Trophoblast cell (in vitro differentiated cells and primary cell): ENCODE measurements around the gene CHRNE.
A peak's percentile ranks its signal among the peaks of the same experiment; 100 is the strongest.
"Not testable (repeated sequence)": the region's sequence is repeated elsewhere in the genome, so short reads cannot be mapped to it uniquely, and the experiment has no call there.

ENCODE experiments used
- DNase-seq, 2 donors: peaks; one replicate each; pipeline ENCODE4 v3.0.0-alpha.2; 2016
- H2AFZ ChIP-seq: 2 replicates; pipeline ENCODE4 v1.6.1; 2013; ENCODE audit warnings: low read length, moderate library complexity, mild to moderate bottlenecking; ENCODE audit not compliant: insufficient read depth, poor library complexity
- H2AK5ac ChIP-seq: 2 replicates; pipeline ENCODE4 v1.6.1; 2013; ENCODE audit warnings: mild to moderate bottlenecking, low read length
- H2BK120ac ChIP-seq: 2 replicates; pipeline ENCODE4 v1.6.1; 2013; ENCODE audit warnings: low read length, mild to moderate bottlenecking, moderate library complexity; ENCODE audit not compliant: insufficient read depth, poor library complexity
- H2BK12ac ChIP-seq: 2 replicates; pipeline ENCODE4 v1.6.1; 2013; ENCODE audit warnings: mild to moderate bottlenecking, low read length, moderate library complexity
- H2BK5ac ChIP-seq: 2 replicates; pipeline ENCODE4 v1.6.1; 2013; ENCODE audit warnings: low read length, low read depth, moderate library complexity, mild to moderate bottlenecking; ENCODE audit not compliant: poor library complexity
- H3K14ac ChIP-seq: 2 replicates; pipeline ENCODE4 v1.6.1; 2013; ENCODE audit warnings: mild to moderate bottlenecking, low read length
- H3K18ac ChIP-seq: 2 replicates; pipeline ENCODE4 v1.6.1; 2013; ENCODE audit warnings: mild to moderate bottlenecking, low read length
- H3K23ac ChIP-seq: 2 replicates; pipeline ENCODE4 v1.6.1; 2013; ENCODE audit warnings: low read length
- H3K27ac ChIP-seq: 2 replicates; pipeline ENCODE4 v1.5.1; 2013; ENCODE audit warnings: low read depth, mild to moderate bottlenecking, inconsistent platforms, low read length, moderate library complexity
- H3K27me3 ChIP-seq: 2 replicates; pipeline ENCODE4 v1.6.1; 2013; ENCODE audit warnings: inconsistent platforms, mild to moderate bottlenecking, low read length, moderate library complexity; ENCODE audit not compliant: insufficient read depth
- H3K36me3 ChIP-seq, 2 experiments: 1 replicate in 1 of 2; 2 replicates in 1 of 2; pipeline ENCODE4 v1.6.1; 2013; ENCODE audit warnings: low read length in 2 of 2, mild to moderate bottlenecking in 2 of 2, moderate library complexity in 1 of 2; ENCODE audit not compliant: insufficient read depth in 2 of 2, control insufficient read depth in 1 of 2
- H3K4ac ChIP-seq: 2 replicates; pipeline ENCODE4 v1.6.1; 2013; ENCODE audit warnings: low read depth, mild to moderate bottlenecking, low read length, moderate library complexity
- H3K4me1 ChIP-seq, 2 experiments: 1 replicate in 1 of 2; 2 replicates in 1 of 2; pipeline ENCODE4 v1.6.1; 2013; ENCODE audit warnings: low read length in 2 of 2, mild to moderate bottlenecking in 2 of 2, moderate library complexity in 1 of 2; ENCODE audit not compliant: insufficient read depth in 2 of 2, control insufficient read depth in 1 of 2
- H3K4me2 ChIP-seq: 2 replicates; pipeline ENCODE4 v1.6.1; 2013; ENCODE audit warnings: inconsistent platforms, mild to moderate bottlenecking, low read length, moderate library complexity
- H3K4me3 ChIP-seq: 2 replicates; pipeline ENCODE4 v1.5.1; 2013; ENCODE audit warnings: mild to moderate bottlenecking, low read depth, low read length, inconsistent platforms
- H3K79me1 ChIP-seq: one replicate; pipeline ENCODE4 v1.6.1; 2013; ENCODE audit warnings: low read length
- H3K79me2 ChIP-seq: 2 replicates; pipeline ENCODE4 v1.6.1; 2013; ENCODE audit warnings: low read length, mild to moderate bottlenecking; ENCODE audit not compliant: control insufficient read depth, insufficient read depth, poor library complexity
- H3K9ac ChIP-seq: 2 replicates; pipeline ENCODE4 v1.6.1; 2013; ENCODE audit warnings: mild to moderate bottlenecking, low read length
- H3K9me3 ChIP-seq: 2 replicates; pipeline ENCODE4 v1.6.1; 2013; ENCODE audit warnings: low read depth, mild to moderate bottlenecking, control low read depth, inconsistent platforms, low read length; ENCODE audit not compliant: insufficient read depth
- H4K12ac ChIP-seq: 2 replicates; pipeline ENCODE4 v1.6.1; 2013; ENCODE audit warnings: low read depth, mild to moderate bottlenecking, low read length, moderate library complexity
- H4K8ac ChIP-seq: 2 replicates; pipeline ENCODE4 v1.6.1; 2013; ENCODE audit warnings: low read depth, mild to moderate bottlenecking, low read length, moderate library complexity
- H4K91ac ChIP-seq: one replicate; pipeline ENCODE4 v1.6.1; 2013; ENCODE audit warnings: low read depth, mild to moderate bottlenecking, low read length, moderate library complexity
- WGBS: extraction: QIAGEN DNeasy Blood & Tissue Kit; methylation state at CpG from one replicate; pipeline ENCODE4 v1.1.7; 2013; ENCODE audit warnings: missing lambda C conversion rate; ENCODE audit not compliant: insufficient read length, insufficient coverage; ENCODE audit errors: extremely low coverage; 5-methylcytosine and 5-hydroxymethylcytosine counted together

Gene CHRNE

DNA sequence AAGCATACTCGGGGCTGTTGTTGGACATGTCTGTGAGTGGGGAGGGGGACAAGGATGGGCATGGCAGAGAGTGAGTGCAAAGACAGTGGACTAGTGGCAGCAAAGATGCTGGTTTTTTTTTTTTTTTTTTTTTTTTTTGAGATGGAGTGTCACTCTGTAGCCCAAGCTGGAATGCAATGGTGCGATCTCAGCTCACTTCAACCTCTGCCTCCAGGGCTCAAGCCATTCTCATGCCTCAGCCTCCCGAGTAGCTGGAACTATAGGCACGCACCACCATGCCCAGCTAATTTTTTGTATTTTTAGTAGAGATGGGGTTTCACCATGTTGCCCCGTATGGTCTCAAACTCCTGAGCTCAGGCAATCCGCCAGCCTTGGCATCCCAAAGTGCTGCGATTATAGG is 45.6 kb downstream of the CHRNE start:
- peaks cover 27% of the 10 kb centered on the region for H3K79me2 ChIP-seq
- not testable (repeated sequence) for H3K9ac ChIP-seq, H3K23ac ChIP-seq, H3K4me3 ChIP-seq, H3K4me2 ChIP-seq, H3K27me3 ChIP-seq, H4K12ac ChIP-seq, H3K9me3 ChIP-seq
- H2AFZ ChIP-seq = peak overlapping the region; percentile 17
- peak; percentile 66 to 80 for DNase-seq
- H2BK120ac ChIP-seq = peak overlapping the region; percentile 60
- H4K8ac ChIP-seq = peak overlapping the region; percentile 11
- H2BK12ac ChIP-seq = peak overlapping the region; percentile 83
- H3K27ac ChIP-seq = peak overlapping the region; percentile 87
- peak overlapping the region; percentile 18 for H3K4ac ChIP-seq
- peak overlapping the region; percentile 57 for H3K14ac ChIP-seq
- WGBS = no CpG with 5 or more reads among the region's 7 CpGs
- H3K79me1 ChIP-seq = peaks cover 59% of the 10 kb centered on the region
- peak overlapping the region; percentile 95 for H2BK5ac ChIP-seq
- peaks cover 50 to 63% of the 10 kb centered on the region in 2 experiments for H3K4me1 ChIP-seq
- H3K18ac ChIP-seq = peak overlapping the region; percentile 20
- H4K91ac ChIP-seq = peak overlapping the region; percentile 91
- H3K36me3 ChIP-seq = peaks cover 6 to 20% of the 10 kb centered on the region in 2 experiments
- H2AK5ac ChIP-seq = peak overlapping the region; percentile 83

GRCh38 chr17:4856937-4857314 is 46.0 kb downstream of the CHRNE start:
- Histone ChIP-seq H3K27me3 (no peaks in the 10 kb centered on the region), H3K18ac (peak overlapping the region; percentile 20), H3K27ac (peak overlapping the region; percentile 87), H4K12ac (no peak overlapping the region), H3K36me3 (peaks cover 6 to 20% of the 10 kb centered on the region in 2 experiments), H3K9me3 (no peaks in the 10 kb centered on the region), H3K4ac (peak overlapping the region; percentile 45), H4K91ac (peak overlapping the region; percentile 37), H2AK5ac (peak overlapping the region; percentile 78), H3K79me2 (peaks cover 27% of the 10 kb centered on the region), H3K9ac (no peak overlapping the region), H4K8ac (peak overlapping the region; percentile 52), H2BK12ac (peak overlapping the region; percentile 56), H3K4me1 (peaks cover 51 to 65% of the 10 kb centered on the region in 2 experiments), H3K23ac (no peak overlapping the region), H3K4me2 (no peak overlapping the region), H3K14ac (peak overlapping the region; percentile 54), H2BK5ac (peak overlapping the region; percentile 65), H3K4me3 (no peak overlapping the region), H3K79me1 (peaks cover 60% of the 10 kb centered on the region), H2AFZ (no peak overlapping the region), H2BK120ac (peak overlapping the region; percentile 56)
- no peak for DNase-seq
- WGBS = no CpG with 5 or more reads among the region's 7 CpGs

- Histone ChIP-seq H2AK5ac (peak overlapping the region; percentile 92), H2BK120ac (peak overlapping the region; percentile 56), H3K4me1 (peaks cover 55 to 67% of the 10 kb centered on the region in 2 experiments), H2AFZ (peak overlapping the region; percentile 19), H3K36me3 (peaks cover 6 to 17% of the 10 kb centered on the region in 2 experiments), H3K27ac (peak overlapping the region; percentile 55), H3K23ac (no peak overlapping the region), H3K4me2 (no peak overlapping the region), H3K79me1 (peaks cover 62% of the 10 kb centered on the region), H4K12ac (no peak overlapping the region), H3K27me3 (no peaks in the 10 kb centered on the region), H3K4ac (peak overlapping the region; percentile 45), H3K9me3 (no peaks in the 10 kb centered on the region), H4K8ac (peak overlapping the region; percentile 52), H3K4me3 (no peak overlapping the region), H3K79me2 (peaks cover 29% of the 10 kb centered on the region), H4K91ac (peak overlapping the region; percentile 37), H2BK5ac (peak overlapping the region; percentile 65), H3K18ac (peak overlapping the region; percentile 67), H3K14ac (peak overlapping the region; percentile 46), H2BK12ac (peak overlapping the region; percentile 80), H3K9ac (no peak overlapping the region)
- no peak for DNase-seq
- WGBS = 96% methylated on average over 3 of the region's 17 CpGs
Measured at GRCh38 chr17:4856271-4856936, 46.5 kb downstream of the CHRNE start.

GRCh38 chr17:4854111-4854681 is 48.7 kb downstream of the CHRNE start:
- Histone ChIP-seq H3K27ac (peak overlapping the region; percentile 95), H2AK5ac (no peak overlapping the region), H4K91ac (peak overlapping the region; percentile 95), H3K14ac (peak overlapping the region; percentile 94), H2BK120ac (peak overlapping the region; percentile 96), H2BK12ac (peak overlapping the region; percentile 98), H3K9me3 (no peaks in the 10 kb centered on the region), H3K18ac (peak overlapping the region; percentile 37), H3K79me1 (peaks cover 67% of the 10 kb centered on the region), H2BK5ac (peak overlapping the region; percentile 97), H3K23ac (no peak overlapping the region), H3K4me3 (no peak overlapping the region), H3K36me3 (peaks cover 0 to 2% of the 10 kb centered on the region in 2 experiments), H4K8ac (peak overlapping the region; percentile 3), H3K79me2 (peaks cover 21% of the 10 kb centered on the region), H2AFZ (no peak overlapping the region), H3K27me3 (no peaks in the 10 kb centered on the region), H3K4me2 (peak overlapping the region; percentile 2), H3K9ac (no peak overlapping the region), H3K4me1 (peaks cover 52 to 76% of the 10 kb centered on the region in 2 experiments), H4K12ac (no peak overlapping the region), H3K4ac (peak overlapping the region; percentile 78)
- DNase-seq = peak; percentile 51 to 53
- WGBS = no CpG with 5 or more reads among the region's 5 CpGs
